WTC11 (cell line): ENCODE data around the gene CD93. TPM values are rescaled to one million over a fixed set of nuclear protein-coding genes. Genes with fewer than 3 reads are reported as not detected.

Experiments used
- ATAC-seq: fragments of 200-7000 bp; cut with Tn5 transposase; 2 replicates; pipeline ENCODE4 v1.10.0; 2021; ENCODE audit warnings: mild to moderate bottlenecking, moderate library complexity
- CTCF ChIA-PET: fragments of 300-600 bp; sonication (Branson Sonifier 250); formaldehyde crosslinking; loops from one replicate; lab custom pipeline; 2021; ENCODE audit warnings: antibody characterized with exemption; lab: Charles Lee
- POLR2A ChIA-PET: fragments of 350-600 bp; sonication (Branson Sonifier 250); formaldehyde crosslinking; loops from one replicate; lab custom pipeline; 2021; ENCODE audit warnings: antibody characterized with exemption; lab: Charles Lee
- DNase-seq: peaks from one replicate; pipeline ENCODE4 v3.0.0; 2021; ENCODE audit warnings: low spot score
- H3K27ac Mint-ChIP-seq: 2 replicates; pipeline ENCODE4 v1.8.0; 2021; ENCODE audit warnings: mixed read lengths
- H3K27me3 Mint-ChIP-seq: 2 replicates; pipeline ENCODE4 v1.8.0; 2021; ENCODE audit warnings: low read depth, mild to moderate bottlenecking, moderate library complexity, mixed read lengths
- H3K36me3 Mint-ChIP-seq: 2 replicates; pipeline ENCODE4 v1.8.0; 2021; ENCODE audit warnings: mixed read lengths
- H3K4me1 Mint-ChIP-seq: 2 replicates; pipeline ENCODE4 v1.8.0; 2022; ENCODE audit warnings: mixed read lengths
- H3K4me3 Mint-ChIP-seq: 2 replicates; pipeline ENCODE4 v1.8.0; 2021; ENCODE audit warnings: mild to moderate bottlenecking, moderate library complexity, mixed read lengths
- H3K9me3 Mint-ChIP-seq: 2 replicates; pipeline ENCODE4 v1.8.0; 2021; ENCODE audit warnings: mixed read lengths
- CBFB ChIP-seq: sonication (generic); formaldehyde crosslinking; IDR thresholded peaks from 2 replicates; pipeline ENCODE4 v1.8.1; 2022; ENCODE audit warnings: mild to moderate bottlenecking, low read depth, missing genetic modification reagents
- FOXJ3 ChIP-seq: sonication (generic); formaldehyde crosslinking; IDR thresholded peaks from 2 replicates; pipeline ENCODE4 v1.9.0; 2021; ENCODE audit warnings: missing genetic modification reagents, mild to moderate bottlenecking, borderline replicate concordance
- FOXK1 ChIP-seq: sonication (generic); formaldehyde crosslinking; IDR thresholded peaks from 2 replicates; pipeline ENCODE4 v1.8.0; 2022; ENCODE audit warnings: mild to moderate bottlenecking, moderate library complexity, missing genetic modification reagents
- FOXP1 ChIP-seq: sonication (generic); formaldehyde crosslinking; IDR thresholded peaks from 2 replicates; pipeline ENCODE4 v1.8.0; 2022; ENCODE audit warnings: missing genetic modification reagents, mild to moderate bottlenecking, moderate library complexity, borderline replicate concordance
- GTF2I ChIP-seq: fragments of 250-450 bp; sonication (Bioruptor Pico); conservative IDR thresholded peaks from 2 replicates; pipeline ENCODE4 v1.4.0; 2021; ENCODE audit warnings: mild to moderate bottlenecking
- MXD4 ChIP-seq: fragments of 250-450 bp; sonication (Bioruptor Pico); IDR thresholded peaks from 2 replicates; pipeline ENCODE4 v1.8.0; 2021; ENCODE audit warnings: mild to moderate bottlenecking, moderate library complexity, borderline replicate concordance
- NFE2L1 ChIP-seq: sonication (generic); formaldehyde crosslinking; IDR thresholded peaks from 2 replicates; pipeline ENCODE4 v1.8.1; 2023; ENCODE audit warnings: missing genetic modification reagents
- NR3C1 ChIP-seq: sonication (generic); formaldehyde crosslinking; conservative IDR thresholded peaks from 2 replicates; pipeline ENCODE4 v1.8.1; 2023; ENCODE audit warnings: low read depth, mild to moderate bottlenecking, missing genetic modification reagents
- PRRX2 ChIP-seq: fragments of 250-450 bp; sonication (Bioruptor Pico); IDR thresholded peaks from 2 replicates; pipeline ENCODE4 v1.8.0; 2021; ENCODE audit warnings: mild to moderate bottlenecking
- SMAD4 ChIP-seq: sonication (generic); formaldehyde crosslinking; IDR thresholded peaks from 2 replicates; pipeline ENCODE4 v1.8.0; 2022; ENCODE audit warnings: mild to moderate bottlenecking, missing genetic modification reagents
- SOX15 ChIP-seq: fragments of 250-450 bp; sonication (Bioruptor Pico); IDR thresholded peaks from 2 replicates; pipeline ENCODE4 v1.9.0; 2021; ENCODE audit warnings: mild to moderate bottlenecking
- ZNF219 ChIP-seq: sonication (generic); formaldehyde crosslinking; IDR thresholded peaks from 2 replicates; pipeline ENCODE4 v1.8.0; 2023; ENCODE audit warnings: missing genetic modification reagents, mild to moderate bottlenecking, borderline replicate concordance
- ZNF317 ChIP-seq: sonication (generic); formaldehyde crosslinking; IDR thresholded peaks from 2 replicates; pipeline ENCODE4 v1.8.1; 2023; ENCODE audit warnings: low read depth, mild to moderate bottlenecking, moderate library complexity, missing genetic modification reagents, borderline replicate concordance
- ZNF671 ChIP-seq: fragments of 250-450 bp; sonication (Bioruptor Pico); IDR thresholded peaks from 2 replicates; pipeline ENCODE4 v1.8.0; 2021; ENCODE audit warnings: mild to moderate bottlenecking
- total RNA-seq: library from RNA; stranded (reverse); gene quantifications from 3 replicates; pipeline ENCODE4 v1.2.3, GENCODE V29; 2021
- TF ChIP-seq, protein P1 (sequence below): sonication (generic); formaldehyde crosslinking; IDR thresholded peaks from 2 replicates; pipeline ENCODE4 v1.8.0; 2022; ENCODE audit warnings: missing genetic modification reagents
- TF ChIP-seq, protein P2 (sequence below): sonication (generic); formaldehyde crosslinking; conservative IDR thresholded peaks from 2 replicates; pipeline ENCODE4 v1.8.1; 2023; ENCODE audit warnings: mild to moderate bottlenecking, low read depth, missing genetic modification reagents, moderate library complexity
- TF ChIP-seq, protein P3 (sequence below): sonication (generic); formaldehyde crosslinking; IDR thresholded peaks from 2 replicates; pipeline ENCODE4 v1.8.1; 2022; ENCODE audit warnings: mild to moderate bottlenecking, moderate library complexity, missing genetic modification reagents
- TF ChIP-seq, protein P4 (sequence below): sonication (generic); formaldehyde crosslinking; IDR thresholded peaks from 2 replicates; pipeline ENCODE4 v1.8.1; 2023; ENCODE audit warnings: mild to moderate bottlenecking, moderate library complexity, missing genetic modification reagents
- TF ChIP-seq, protein P5 (sequence below): sonication (generic); formaldehyde crosslinking; conservative IDR thresholded peaks from 2 replicates; pipeline ENCODE4 v1.8.1; 2022; ENCODE audit warnings: mild to moderate bottlenecking, missing genetic modification reagents

CD93 gene
- total RNA-seq, 1 experiment from 2014 or later, result 0.09 TPM

DNA sequence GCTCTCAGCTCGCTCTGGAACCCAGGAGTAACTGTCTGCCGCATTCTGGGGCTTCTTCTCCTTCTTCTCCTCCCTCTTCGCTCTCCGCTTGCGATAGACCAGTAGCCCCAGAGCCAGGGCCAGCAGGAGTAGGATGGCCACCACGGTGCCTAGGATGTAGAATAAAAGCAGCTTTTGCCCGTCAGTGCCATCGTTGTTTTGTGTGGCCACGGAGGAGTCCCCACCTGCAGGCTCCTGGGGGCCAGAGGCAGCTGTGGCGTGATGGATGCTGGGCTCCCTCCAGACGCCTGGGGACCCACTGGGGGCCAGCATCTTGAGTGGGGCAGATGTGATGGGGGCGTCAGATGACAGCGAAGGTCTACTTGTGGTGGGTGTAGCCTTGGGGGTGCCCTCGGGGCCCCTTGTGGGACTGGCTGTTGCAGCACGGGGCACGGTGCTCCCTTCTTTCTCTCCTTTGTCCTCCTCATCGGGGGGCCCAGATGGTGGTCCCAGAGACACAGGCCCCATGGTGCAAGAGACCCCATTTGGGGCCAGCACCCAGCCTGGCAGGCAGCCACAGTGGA, 1.8 kb downstream of the CD93 start:
- no peak for TF ChIP-seq FOXJ3 (CRISPR knock-in tag)
- TF ChIP-seq, protein P1, sequence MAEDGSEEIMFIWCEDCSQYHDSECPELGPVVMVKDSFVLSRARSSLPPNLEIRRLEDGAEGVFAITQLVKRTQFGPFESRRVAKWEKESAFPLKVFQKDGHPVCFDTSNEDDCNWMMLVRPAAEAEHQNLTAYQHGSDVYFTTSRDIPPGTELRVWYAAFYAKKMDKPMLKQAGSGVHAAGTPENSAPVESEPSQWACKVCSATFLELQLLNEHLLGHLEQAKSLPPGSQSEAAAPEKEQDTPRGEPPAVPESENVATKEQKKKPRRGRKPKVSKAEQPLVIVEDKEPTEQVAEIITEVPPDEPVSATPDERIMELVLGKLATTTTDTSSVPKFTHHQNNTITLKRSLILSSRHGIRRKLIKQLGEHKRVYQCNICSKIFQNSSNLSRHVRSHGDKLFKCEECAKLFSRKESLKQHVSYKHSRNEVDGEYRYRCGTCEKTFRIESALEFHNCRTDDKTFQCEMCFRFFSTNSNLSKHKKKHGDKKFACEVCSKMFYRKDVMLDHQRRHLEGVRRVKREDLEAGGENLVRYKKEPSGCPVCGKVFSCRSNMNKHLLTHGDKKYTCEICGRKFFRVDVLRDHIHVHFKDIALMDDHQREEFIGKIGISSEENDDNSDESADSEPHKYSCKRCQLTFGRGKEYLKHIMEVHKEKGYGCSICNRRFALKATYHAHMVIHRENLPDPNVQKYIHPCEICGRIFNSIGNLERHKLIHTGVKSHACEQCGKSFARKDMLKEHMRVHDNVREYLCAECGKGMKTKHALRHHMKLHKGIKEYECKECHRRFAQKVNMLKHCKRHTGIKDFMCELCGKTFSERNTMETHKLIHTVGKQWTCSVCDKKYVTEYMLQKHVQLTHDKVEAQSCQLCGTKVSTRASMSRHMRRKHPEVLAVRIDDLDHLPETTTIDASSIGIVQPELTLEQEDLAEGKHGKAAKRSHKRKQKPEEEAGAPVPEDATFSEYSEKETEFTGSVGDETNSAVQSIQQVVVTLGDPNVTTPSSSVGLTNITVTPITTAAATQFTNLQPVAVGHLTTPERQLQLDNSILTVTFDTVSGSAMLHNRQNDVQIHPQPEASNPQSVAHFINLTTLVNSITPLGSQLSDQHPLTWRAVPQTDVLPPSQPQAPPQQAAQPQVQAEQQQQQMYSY (CRISPR knock-in tag), result no peak
- TF ChIP-seq FOXK1, result no peak
- TF ChIP-seq, protein P2, sequence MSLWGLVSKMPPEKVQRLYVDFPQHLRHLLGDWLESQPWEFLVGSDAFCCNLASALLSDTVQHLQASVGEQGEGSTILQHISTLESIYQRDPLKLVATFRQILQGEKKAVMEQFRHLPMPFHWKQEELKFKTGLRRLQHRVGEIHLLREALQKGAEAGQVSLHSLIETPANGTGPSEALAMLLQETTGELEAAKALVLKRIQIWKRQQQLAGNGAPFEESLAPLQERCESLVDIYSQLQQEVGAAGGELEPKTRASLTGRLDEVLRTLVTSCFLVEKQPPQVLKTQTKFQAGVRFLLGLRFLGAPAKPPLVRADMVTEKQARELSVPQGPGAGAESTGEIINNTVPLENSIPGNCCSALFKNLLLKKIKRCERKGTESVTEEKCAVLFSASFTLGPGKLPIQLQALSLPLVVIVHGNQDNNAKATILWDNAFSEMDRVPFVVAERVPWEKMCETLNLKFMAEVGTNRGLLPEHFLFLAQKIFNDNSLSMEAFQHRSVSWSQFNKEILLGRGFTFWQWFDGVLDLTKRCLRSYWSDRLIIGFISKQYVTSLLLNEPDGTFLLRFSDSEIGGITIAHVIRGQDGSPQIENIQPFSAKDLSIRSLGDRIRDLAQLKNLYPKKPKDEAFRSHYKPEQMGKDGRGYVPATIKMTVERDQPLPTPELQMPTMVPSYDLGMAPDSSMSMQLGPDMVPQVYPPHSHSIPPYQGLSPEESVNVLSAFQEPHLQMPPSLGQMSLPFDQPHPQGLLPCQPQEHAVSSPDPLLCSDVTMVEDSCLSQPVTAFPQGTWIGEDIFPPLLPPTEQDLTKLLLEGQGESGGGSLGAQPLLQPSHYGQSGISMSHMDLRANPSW (CRISPR knock-in tag), result no peak
- TF ChIP-seq CBFB (CRISPR knock-in tag), result no peak
- TF ChIP-seq GTF2I (CRISPR knock-in tag), result no peak
- no peaks in the 10 kb centered on the region; the same call in 1 of the 2 replicates for H3K27me3 Mint-ChIP-seq
- no peak overlapping the region for H3K4me3 Mint-ChIP-seq
- ATAC-seq (no peak), DNase-seq (no peak)
- ChIA-PET CTCF (interaction anchor here (0.9 kb wide), 1 partner anchor 33 kb away, joined by 4 read pairs; no protein-coding TSS in a partner anchor), POLR2A (no interaction called here)
- no peak overlapping the region for H3K27ac Mint-ChIP-seq
- peaks cover 28% of the 10 kb centered on the region for H3K4me1 Mint-ChIP-seq
- H3K9me3 Mint-ChIP-seq, result no peaks in the 10 kb centered on the region
- H3K36me3 Mint-ChIP-seq, result no peaks in the 10 kb centered on the region

DNA sequence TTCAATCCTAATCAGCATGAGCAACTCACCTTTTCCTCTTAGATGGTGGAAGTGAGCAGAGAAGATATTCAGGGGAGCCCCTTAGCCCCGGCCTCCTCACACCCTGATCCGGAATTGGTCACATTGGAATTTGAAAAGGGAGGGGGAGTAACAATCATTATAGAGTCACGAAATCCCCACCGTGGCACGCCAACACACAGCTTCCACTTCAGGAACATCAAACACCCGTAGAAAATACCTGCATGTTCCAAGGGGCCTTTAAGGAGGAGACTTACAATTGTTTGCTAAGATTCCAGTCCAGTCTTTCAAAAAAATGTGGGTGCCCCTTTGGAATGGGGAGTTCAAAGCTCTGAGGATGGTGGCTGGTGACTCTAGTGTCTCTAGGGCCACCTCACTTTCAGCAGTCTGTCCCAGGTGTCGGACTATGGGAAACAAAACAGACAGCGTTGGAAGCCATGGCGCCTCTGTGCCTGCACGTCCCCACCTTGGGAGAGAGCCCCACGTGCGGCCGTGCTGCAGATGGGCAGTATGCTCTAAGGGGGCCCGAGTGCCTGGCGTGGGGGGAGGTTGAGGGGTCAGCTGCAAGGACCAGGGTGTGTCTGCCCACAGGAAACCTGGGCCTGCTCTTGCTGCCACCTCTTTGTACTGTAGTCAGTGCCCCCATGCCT, 2.4 kb downstream of the CD93 start:
- no peaks in the 10 kb centered on the region for H3K9me3 Mint-ChIP-seq
- TF ChIP-seq FOXP1 (CRISPR knock-in tag) (no peak), PRRX2 (no peak), ZNF671 (CRISPR knock-in tag) (no peak), ZNF317 (CRISPR knock-in tag) (no peak), SMAD4 (no peak), ZNF219 (CRISPR knock-in tag) (no peak), NFE2L1 (CRISPR knock-in tag) (no peak), MXD4 (no peak), NR3C1 (CRISPR knock-in tag) (no peak), SOX15 (CRISPR knock-in tag) (no peak)
- TF ChIP-seq, protein P3, sequence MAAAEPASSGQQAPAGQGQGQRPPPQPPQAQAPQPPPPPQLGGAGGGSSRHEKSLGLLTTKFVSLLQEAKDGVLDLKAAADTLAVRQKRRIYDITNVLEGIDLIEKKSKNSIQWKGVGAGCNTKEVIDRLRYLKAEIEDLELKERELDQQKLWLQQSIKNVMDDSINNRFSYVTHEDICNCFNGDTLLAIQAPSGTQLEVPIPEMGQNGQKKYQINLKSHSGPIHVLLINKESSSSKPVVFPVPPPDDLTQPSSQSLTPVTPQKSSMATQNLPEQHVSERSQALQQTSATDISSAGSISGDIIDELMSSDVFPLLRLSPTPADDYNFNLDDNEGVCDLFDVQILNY (CRISPR knock-in tag), result no peak
- TF ChIP-seq, protein P4, sequence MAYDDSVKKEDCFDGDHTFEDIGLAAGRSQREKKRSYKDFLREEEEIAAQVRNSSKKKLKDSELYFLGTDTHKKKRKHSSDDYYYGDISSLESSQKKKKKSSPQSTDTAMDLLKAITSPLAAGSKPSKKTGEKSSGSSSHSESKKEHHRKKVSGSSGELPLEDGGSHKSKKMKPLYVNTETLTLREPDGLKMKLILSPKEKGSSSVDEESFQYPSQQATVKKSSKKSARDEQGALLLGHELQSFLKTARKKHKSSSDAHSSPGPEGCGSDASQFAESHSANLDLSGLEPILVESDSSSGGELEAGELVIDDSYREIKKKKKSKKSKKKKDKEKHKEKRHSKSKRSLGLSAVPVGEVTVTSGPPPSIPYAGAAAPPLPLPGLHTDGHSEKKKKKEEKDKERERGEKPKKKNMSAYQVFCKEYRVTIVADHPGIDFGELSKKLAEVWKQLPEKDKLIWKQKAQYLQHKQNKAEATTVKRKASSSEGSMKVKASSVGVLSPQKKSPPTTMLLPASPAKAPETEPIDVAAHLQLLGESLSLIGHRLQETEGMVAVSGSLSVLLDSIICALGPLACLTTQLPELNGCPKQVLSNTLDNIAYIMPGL, result no peak
- TF ChIP-seq, protein P5, sequence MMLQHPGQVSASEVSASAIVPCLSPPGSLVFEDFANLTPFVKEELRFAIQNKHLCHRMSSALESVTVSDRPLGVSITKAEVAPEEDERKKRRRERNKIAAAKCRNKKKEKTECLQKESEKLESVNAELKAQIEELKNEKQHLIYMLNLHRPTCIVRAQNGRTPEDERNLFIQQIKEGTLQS (CRISPR knock-in tag), result no peak
- TF ChIP-seq, all 79 proteins: peak for 0
- no peak for DNase-seq
- no peak for ATAC-seq
- POLR2A ChIA-PET, result no interaction called here
- Mint-ChIP-seq H3K27me3 (no peaks in the 10 kb centered on the region; the same call in 1 of the 2 replicates), H3K27ac (no peak overlapping the region), H3K36me3 (no peaks in the 10 kb centered on the region), H3K4me3 (no peak overlapping the region), H3K4me1 (peaks cover 32% of the 10 kb centered on the region)
- CTCF ChIA-PET, result interaction anchor here (0.9 kb wide), 1 partner anchor 33 kb away, joined by 4 read pairs; no protein-coding TSS in a partner anchor
